ENCODE data around the gene RPA1.

DNA sequence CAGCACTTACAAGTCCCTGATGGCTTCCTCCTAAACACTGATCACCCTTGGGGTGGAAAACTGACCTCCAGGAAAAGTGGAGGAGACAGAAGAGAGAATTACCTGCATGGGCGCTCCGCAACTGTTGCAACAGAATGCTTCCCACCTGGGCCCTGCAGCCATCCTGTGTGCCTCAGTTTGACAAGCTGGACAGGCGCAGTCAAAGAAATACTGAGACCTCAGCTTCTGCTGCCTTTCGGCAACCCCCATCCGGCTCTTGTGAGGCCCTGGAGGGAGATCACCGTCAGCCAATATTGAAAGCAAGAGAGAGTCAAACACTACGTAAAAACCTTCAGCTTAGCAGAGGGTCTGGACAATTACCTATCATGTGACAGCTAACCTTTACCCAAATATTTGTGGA, 43.1 kb upstream of the RPA1 start:
- TF ChIP-seq CTCF (IDR thresholded peaks at IDR 0.05), result no peak
- TF ChIP-seq POLR2A (IDR thresholded peaks at IDR 0.05), result no peak
- TF ChIP-seq EP300 (IDR thresholded peaks at IDR 0.05), result no peak
- peak in 1 of 3 donors; percentile 26 for TF ChIP-seq POLR2AphosphoS5 (IDR thresholded peaks at IDR 0.05)
